AG04450 (cell line): ENCODE results near the gene ELK1. TPM values are rescaled to one million over a fixed set of nuclear protein-coding genes. Genes with fewer than 3 reads are reported as not detected.

Source experiments
- CTCF ChIA-PET: fragments of 300-600, 350-600 bp; formaldehyde crosslinking; extraction: SDS; loops from one replicate; lab custom pipeline; 2022; ENCODE audit warnings: antibody characterized with exemption, inconsistent platforms; lab: Charles Lee
- POLR2A ChIA-PET: fragments of 350-600 bp; formaldehyde crosslinking; extraction: SDS; loops from one replicate; lab custom pipeline; 2021; ENCODE audit warnings: antibody characterized with exemption, inconsistent platforms; lab: Yijun Ruan, JAX
- DNase-seq: peaks from one replicate; pipeline ENCODE4 v3.0.0-alpha.2; 2011; ENCODE audit warnings: low read depth, low spot score
- H3K27ac ChIP-seq: one replicate; pipeline ENCODE4 v1.5.1; 2012; ENCODE audit warnings: low read depth, low read length, control low read depth
- H3K27me3 ChIP-seq: one replicate; pipeline ENCODE4 v1.6.0; 2012; ENCODE audit warnings: low read length; ENCODE audit not compliant: control insufficient read depth, insufficient read depth
- H3K4me3 ChIP-seq: 2 replicates; pipeline ENCODE4 v1.5.1; 2011; ENCODE audit warnings: mild to moderate bottlenecking, low read depth, low read length, control low read depth
- H3K9me3 ChIP-seq: 2 replicates; pipeline ENCODE4 v1.5.1; 2012; ENCODE audit warnings: low read length; ENCODE audit not compliant: control insufficient read depth, insufficient read depth
- polyA plus RNA-seq: library from polyadenylated mRNA; depleted of rRNA; stranded (reverse); fragments of >200 nt; gene quantifications from 2 replicates; pipeline ENCODE4 v1.2.3, GENCODE V29; 2011
- TF ChIP-seq, protein P1 (sequence below): IDR thresholded peaks from 2 replicates; pipeline ENCODE4 v1.5.1; 2011; ENCODE audit warnings: low read depth, low read length, control low read depth, inconsistent platforms

ELK1 gene
- polyA plus RNA-seq, 1 experiment, result 22.4 TPM

- H3K9me3 ChIP-seq, result no peaks in the 10 kb centered on the region; the same call in 1 of the 2 replicates
- no peak overlapping the region for H3K27ac ChIP-seq
- no peak overlapping the region for H3K4me3 ChIP-seq
- CTCF ChIA-PET, result interaction anchor here (2.3 to 3.1 kb wide), 5 partner anchors 21 to 148 kb away, joined by 8 to 36 read pairs (median 11); no protein-coding TSS in a partner anchor
- no peaks in the 10 kb centered on the region for H3K27me3 ChIP-seq
- no peak for DNase-seq
- POLR2A ChIA-PET, result no interaction called here
- TF ChIP-seq, protein P1, sequence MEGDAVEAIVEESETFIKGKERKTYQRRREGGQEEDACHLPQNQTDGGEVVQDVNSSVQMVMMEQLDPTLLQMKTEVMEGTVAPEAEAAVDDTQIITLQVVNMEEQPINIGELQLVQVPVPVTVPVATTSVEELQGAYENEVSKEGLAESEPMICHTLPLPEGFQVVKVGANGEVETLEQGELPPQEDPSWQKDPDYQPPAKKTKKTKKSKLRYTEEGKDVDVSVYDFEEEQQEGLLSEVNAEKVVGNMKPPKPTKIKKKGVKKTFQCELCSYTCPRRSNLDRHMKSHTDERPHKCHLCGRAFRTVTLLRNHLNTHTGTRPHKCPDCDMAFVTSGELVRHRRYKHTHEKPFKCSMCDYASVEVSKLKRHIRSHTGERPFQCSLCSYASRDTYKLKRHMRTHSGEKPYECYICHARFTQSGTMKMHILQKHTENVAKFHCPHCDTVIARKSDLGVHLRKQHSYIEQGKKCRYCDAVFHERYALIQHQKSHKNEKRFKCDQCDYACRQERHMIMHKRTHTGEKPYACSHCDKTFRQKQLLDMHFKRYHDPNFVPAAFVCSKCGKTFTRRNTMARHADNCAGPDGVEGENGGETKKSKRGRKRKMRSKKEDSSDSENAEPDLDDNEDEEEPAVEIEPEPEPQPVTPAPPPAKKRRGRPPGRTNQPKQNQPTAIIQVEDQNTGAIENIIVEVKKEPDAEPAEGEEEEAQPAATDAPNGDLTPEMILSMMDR, result no peak
These were observed 4.8 kb downstream of the ELK1 start for GRCh38 chrX:47645530-47645929.

DNA sequence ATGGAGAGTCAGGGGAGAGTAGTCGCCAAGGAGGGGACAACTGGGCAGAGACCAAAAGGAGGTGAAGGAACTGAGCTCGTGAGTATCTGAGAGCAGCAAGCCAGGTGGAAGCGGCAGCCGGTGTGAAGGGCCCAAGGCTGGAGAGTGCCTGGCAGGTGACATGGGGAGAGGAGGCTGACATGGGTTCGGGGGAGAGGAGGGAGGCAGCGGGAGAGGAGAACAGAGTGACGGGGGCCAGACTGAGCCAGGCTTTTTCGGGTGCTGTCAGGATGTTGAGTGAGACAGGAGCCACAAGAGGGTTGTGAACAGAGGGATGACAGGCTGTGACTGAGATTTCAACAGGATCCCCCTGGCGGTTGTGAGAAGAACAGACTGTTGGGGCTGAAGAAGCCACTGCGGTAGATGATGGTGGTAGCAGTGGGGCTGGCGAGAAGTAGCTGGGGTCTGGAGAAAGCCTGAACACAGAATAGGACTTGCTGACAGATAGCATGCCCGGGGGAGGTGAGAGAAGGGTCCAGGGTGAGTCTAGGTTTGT, 5.7 kb downstream of the ELK1 start:
- Histone ChIP-seq H3K27ac (no peak overlapping the region), H3K4me3 (no peak overlapping the region), H3K9me3 (no peaks in the 10 kb centered on the region), H3K27me3 (no peaks in the 10 kb centered on the region)
- ChIA-PET CTCF (interaction anchor here (0.5 to 3.1 kb wide), 21 partner anchors 8 to 199 kb away, joined by 3 to 36 read pairs (median 6); partner anchors contain the start of gene ARAF), POLR2A (no interaction called here)
- no peak for DNase-seq
- TF ChIP-seq, protein P1, result peak; percentile 61

- TF ChIP-seq, protein P1, result peak; percentile 55
- ChIA-PET CTCF (interaction anchor here (0.6 to 3.1 kb wide), 19 partner anchors 8 to 200 kb away, joined by 3 to 36 read pairs (median 6); partner anchors contain the start of gene ARAF), POLR2A (no interaction called here)
- Histone ChIP-seq H3K27me3 (no peaks in the 10 kb centered on the region), H3K4me3 (no peak overlapping the region), H3K9me3 (no peaks in the 10 kb centered on the region), H3K27ac (no peak overlapping the region)
- DNase-seq, result no peak
These were observed 6.4 kb downstream of the ELK1 start for GRCh38 chrX:47643926-47644325.

DNA sequence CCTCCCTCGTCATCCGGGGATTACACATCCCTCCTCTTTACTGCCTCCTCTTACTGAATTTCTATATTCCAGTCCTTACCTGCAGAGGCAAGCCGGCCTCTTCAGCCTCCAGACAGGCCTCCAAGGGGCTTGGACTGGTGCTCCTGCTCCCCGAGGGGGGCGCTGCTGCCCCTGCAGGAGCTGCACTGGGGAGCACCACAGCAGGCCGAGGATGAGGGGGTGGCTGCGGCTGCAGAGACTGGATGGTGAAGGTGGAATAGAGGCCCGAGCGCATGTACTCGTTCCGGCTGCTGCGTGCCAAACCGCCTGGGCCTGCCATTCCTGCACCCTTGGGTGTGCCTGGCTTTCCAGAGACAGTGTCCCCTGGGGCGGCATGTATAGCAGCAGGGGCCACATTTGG, 11.5 kb downstream of the ELK1 start:
- POLR2A ChIA-PET, result no interaction called here
- Histone ChIP-seq H3K27ac (no peak overlapping the region), H3K9me3 (no peaks in the 10 kb centered on the region), H3K27me3 (no peaks in the 10 kb centered on the region), H3K4me3 (no peak overlapping the region)
- CTCF ChIA-PET, result interaction anchor here (1.0 kb wide), 1 partner anchor 141 kb away, joined by 5 read pairs; no protein-coding TSS in a partner anchor
- TF ChIP-seq, protein P1, result no peak
- DNase-seq, result no peak

DNA sequence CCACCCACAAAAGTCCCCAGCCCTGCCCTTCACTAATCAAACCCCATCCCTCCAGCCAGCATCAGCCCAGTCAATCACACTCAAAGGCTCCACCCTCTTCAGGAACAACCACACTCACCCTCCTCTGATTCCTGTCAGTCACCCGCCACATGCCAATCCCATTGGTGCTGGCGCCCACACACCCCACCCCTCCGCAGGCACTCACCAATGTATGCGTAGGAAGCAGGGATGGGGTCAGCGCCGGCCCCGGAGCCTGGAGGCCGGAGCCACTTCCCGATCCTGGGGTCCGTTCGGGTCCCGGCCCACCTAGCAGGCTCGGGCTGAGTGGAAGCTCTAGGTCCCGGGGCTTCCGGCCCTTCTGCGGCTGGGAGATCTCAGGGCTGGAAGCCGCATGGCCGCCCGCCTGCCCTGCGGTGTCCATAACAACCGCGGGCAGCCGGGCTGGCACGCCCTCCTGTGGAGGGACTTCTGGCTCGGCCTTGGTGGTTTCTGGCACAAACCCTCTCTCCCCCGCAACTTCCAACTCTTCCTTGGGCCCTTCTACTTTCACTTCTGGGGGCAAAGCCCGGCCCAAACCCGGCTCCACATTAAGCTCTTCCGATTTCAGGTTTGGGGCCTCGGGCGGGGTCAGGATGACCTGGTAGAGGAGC, 12.7 kb downstream of the ELK1 start:
- CTCF ChIA-PET, result interaction anchor here (1.0 kb wide), 1 partner anchor 140 kb away, joined by 5 read pairs; no protein-coding TSS in a partner anchor
- H3K9me3 ChIP-seq, result no peaks in the 10 kb centered on the region
- TF ChIP-seq, protein P1, result no peak

More for the DNA sequence above, 12.7 kb downstream of the ELK1 start:
- Histone ChIP-seq H3K4me3 (no peak overlapping the region), H3K27me3 (no peaks in the 10 kb centered on the region), H3K27ac (no peak overlapping the region)
- POLR2A ChIA-PET, result no interaction called here
- no peak for DNase-seq
